Measurements from ENCODE around the gene TSPAN32. TPM values are rescaled to one million over a fixed set of nuclear protein-coding genes. Genes with fewer than 3 reads are reported as not detected.

Gene TSPAN32
- total and polyA plus RNA-seq, 10 of the 15 experiments (the other 5 are each of a cell fraction or from before 2014, with no cell fraction given), result 0.08 TPM; not detected in 9

DNA sequence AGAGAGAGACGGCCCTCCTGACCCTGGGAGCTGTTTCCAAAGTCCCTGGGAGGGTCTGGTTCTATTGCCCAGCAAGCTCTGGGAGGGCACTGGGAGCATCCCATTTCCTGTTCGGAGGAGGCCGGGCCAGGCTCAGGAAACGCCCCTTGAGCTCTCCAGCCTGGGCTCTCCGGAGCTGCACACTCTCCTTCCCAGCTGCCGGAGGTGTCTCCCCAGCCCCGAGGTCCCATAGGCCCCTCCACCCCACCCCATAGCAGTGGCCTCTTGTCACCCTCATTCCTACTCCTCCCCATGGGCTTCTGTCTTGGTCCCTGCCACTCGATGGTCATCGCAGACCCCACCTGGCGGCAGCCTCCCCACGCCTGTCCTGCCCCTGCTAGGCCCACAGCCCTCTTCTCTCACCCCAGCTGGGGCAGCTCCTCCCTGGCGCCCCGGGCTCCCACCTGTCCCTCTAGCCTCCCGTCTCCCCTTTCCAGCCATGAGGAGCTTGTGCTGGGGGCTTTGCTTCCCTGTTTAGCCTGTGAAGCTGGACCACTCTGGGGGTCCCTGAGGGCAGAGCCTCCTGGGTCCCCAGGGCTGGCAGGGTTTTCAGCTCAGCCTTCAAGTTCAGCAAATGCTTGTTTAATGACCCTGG, 2.8 kb downstream of the TSPAN32 start:
- ChIA-PET SMC1A (ENCODE audit: uncharacterized antibody, unreplicated experiment) (interaction anchor here (0.9 to 3.9 kb wide), 6 partner anchors 18 to 115 kb away, joined by 3 to 60 read pairs (median 4); partner anchors contain the start of gene TSSC4), CTCF (interaction anchor here (0.6 to 11.0 kb wide), 20 partner anchors 17 to 588 kb away, joined by 3 to 271 read pairs (median 4); partner anchors contain the start of genes CD81 and TSSC4), RAD21 (ENCODE audit: unreplicated experiment) (interaction anchor here (0.6 to 7.3 kb wide), 14 partner anchors 10 to 583 kb away, joined by 3 to 187 read pairs (median 4); partner anchors contain the start of genes CD81 and TSSC4), POLR2A (interaction anchor here (1.4 kb wide), 1 partner anchor 116 kb away, joined by 3 read pairs; no protein-coding TSS in a partner anchor)
- DNase-seq (ENCODE audit: low read depth, low spot score), result no peak
- no peak for ATAC-seq
- 6% methylated on average over 11 of the region's 14 CpGs for WGBS (ENCODE audit: insufficient coverage, insufficient replicate concordance, low lambda C conversion rate, missing lambda C conversion rate)
- Histone ChIP-seq H3K27me3 (replicated peaks in 1 of 2; ENCODE audit: control insufficient read depth in 2 of 2, insufficient read depth in 2 of 2, low read length in 1 of 2) (no peaks in the 10 kb centered on the region; a peak in 1 of 4 replicates), H4K20me1 (ENCODE audit: control insufficient read depth, insufficient read depth) (no peaks in the 10 kb centered on the region), H3K27ac (ENCODE audit: control insufficient read depth, insufficient read depth) (no peak overlapping the region), H3K4me2 (ENCODE audit: control insufficient read depth, insufficient read depth) (no peak overlapping the region), H3K79me2 (ENCODE audit: control insufficient read depth, insufficient read depth, low read length) (no peaks in the 10 kb centered on the region), H3K4me3 (no peak overlapping the region), H3K9me3 (replicated peaks; ENCODE audit: control insufficient read depth, insufficient read depth, low read length) (no peaks in the 10 kb centered on the region), H3K9ac (ENCODE audit: control insufficient read depth, insufficient read depth, low read length) (no peak overlapping the region), H3K4me1 (ENCODE audit: control insufficient read depth, insufficient read depth, low read length) (no peaks in the 10 kb centered on the region), H2AFZ (ENCODE audit: control insufficient read depth, low read depth, low read length) (no peak overlapping the region), H3K36me3 (ENCODE audit: control insufficient read depth in 2 of 2, insufficient read depth in 2 of 2, low read length in 1 of 2) (no peaks in the 10 kb centered on the region)
- TF ChIP-seq ASH2L (IDR thresholded peaks at IDR 0.05; ENCODE audit: borderline replicate concordance, low read depth) (no peak), ZSCAN29 (IDR thresholded peaks at IDR 0.05) (no peak), RFX5 (IDR thresholded peaks at IDR 0.05; ENCODE audit: low read depth, low read length) (no peak), SIN3A (IDR thresholded peaks at IDR 0.05; ENCODE audit: low read depth, low read length) (no peak), HCFC1 (IDR thresholded peaks at IDR 0.05; ENCODE audit: low read length) (no peak), TBL1XR1 (IDR thresholded peaks at IDR 0.05; ENCODE audit: low read depth, low read length) (no peak), MEF2A (IDR thresholded peaks at IDR 0.05; ENCODE audit: insufficient read depth, low read depth, low read length) (no peak), JUND (IDR thresholded peaks at IDR 0.05; ENCODE audit: low read depth, low read length) (no peak), MXI1 (IDR thresholded peaks at IDR 0.05; ENCODE audit: low read depth, low read length) (no peak), CHD4 (IDR thresholded peaks at IDR 0.05) (no peak), RB1 (IDR thresholded peaks at IDR 0.05; ENCODE audit: borderline replicate concordance) (no peak), POLR2AphosphoS5 (IDR thresholded peaks at IDR 0.05; ENCODE audit: low read length) (no peak)
- TF ChIP-seq, protein P1, sequence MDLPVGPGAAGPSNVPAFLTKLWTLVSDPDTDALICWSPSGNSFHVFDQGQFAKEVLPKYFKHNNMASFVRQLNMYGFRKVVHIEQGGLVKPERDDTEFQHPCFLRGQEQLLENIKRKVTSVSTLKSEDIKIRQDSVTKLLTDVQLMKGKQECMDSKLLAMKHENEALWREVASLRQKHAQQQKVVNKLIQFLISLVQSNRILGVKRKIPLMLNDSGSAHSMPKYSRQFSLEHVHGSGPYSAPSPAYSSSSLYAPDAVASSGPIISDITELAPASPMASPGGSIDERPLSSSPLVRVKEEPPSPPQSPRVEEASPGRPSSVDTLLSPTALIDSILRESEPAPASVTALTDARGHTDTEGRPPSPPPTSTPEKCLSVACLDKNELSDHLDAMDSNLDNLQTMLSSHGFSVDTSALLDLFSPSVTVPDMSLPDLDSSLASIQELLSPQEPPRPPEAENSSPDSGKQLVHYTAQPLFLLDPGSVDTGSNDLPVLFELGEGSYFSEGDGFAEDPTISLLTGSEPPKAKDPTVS (IDR thresholded peaks at IDR 0.05; ENCODE audit: low read depth, low read length), result no peak
- intact Hi-C loops (cut with micrococcal nuclease; ENCODE audit: unreplicated experiment) (loop anchor here (1.0 to 2.0 kb wide), 3 partner anchors 94 to 226 kb away; no protein-coding TSS in a partner anchor), in situ Hi-C loops (cut with MboI) (no loop called here)
- no TSS peak for BruUV-seq (replicated peaks)
- no peak for FAIRE-seq

Measured in GM12878 (cell line).